Activated T-cell treated with anti-CD3 and anti-CD28 coated beads, Interleukin-2, amount 50 U/mL, for 48 hours (primary cell): ENCODE measurements around the gene MIER2.
"Not testable (repeated sequence)": the region's sequence is repeated elsewhere in the genome, so short reads cannot be mapped to it uniquely, and the experiment has no call there.

Source experiments
- DNase-seq, 2 experiments: peaks; one replicate each; pipeline ENCODE4 v3.0.0-alpha.2; 2020

The MIER2 gene

DNA sequence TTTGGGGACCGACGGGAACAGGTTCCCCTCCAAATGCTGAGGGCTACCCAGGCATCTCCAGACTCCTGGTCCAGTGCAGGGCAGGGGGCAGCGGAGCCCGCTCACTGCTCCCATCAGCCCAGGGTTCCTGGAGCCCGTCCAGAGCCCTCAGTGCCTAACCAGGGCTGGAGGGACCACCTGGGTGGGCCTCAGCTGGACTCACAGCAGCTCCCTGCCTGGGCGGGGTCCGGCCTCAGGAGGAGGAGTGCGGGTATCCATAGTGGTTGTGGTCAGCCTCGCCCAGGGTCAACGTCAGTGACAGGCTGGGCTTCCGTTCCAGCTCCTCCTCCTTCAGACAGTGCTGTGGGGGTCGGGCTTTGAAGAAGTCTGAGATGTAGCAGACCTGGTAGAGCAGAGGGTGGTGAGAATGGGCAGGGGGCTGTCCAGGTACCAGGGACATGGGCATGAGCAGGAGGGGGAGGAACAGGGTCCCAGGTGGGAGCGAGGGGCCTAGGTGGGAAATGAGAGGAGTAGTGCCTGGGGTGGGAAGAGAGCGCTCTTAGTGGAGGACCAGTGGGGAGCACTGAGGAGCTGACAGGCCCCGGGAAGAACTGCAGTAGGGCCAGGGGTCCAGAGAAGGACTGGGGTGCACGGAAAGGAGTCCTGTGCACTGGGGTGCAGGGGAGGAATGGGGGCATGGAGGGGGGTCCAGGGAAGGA is 63.3 kb downstream of the MIER2 start:
- DNase-seq = no peak

DNA sequence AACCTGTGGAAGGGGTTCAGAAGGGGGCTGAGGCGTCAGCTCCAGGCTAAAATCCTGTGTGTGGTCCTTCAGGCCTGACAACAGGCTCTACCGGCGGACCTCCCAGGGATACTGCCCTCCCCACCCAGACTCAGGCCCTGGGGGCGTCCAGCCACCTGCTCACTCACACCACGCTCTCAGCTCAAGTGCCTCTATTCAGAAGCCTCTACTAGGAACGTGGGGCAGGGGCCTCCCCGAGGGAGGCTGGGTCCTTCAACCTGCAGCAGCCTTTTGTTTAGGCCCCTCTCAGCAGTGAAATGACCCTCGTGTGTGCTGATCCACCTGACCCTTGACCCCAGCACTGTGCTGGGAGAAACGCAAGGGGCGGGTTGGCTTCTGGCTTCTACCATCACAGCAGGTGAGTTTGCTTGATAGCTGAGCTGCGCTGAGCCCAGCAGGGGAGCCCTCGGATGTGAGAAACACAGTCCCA is 64.0 kb downstream of the MIER2 start:
- DNase-seq = no peak

DNA sequence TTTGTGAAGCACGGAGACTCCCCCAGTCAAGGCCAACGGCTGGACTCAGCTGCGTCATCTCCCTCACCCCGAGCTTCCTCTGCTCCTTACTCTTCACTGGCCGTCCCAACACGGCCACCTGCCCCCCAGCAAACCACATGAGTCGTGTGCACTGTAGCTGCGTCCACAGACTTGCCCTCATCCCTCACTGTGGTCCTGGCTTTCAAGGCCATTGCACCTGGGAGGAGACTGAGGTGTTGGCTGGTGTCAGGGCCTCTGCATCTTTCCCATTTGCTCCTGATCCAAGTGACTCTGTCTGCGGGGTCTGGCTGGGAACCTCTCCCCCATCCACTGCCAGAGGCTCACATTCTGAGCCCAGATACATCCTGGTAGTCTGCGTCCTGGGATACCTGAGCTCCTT is 64.9 kb downstream of the MIER2 start:
- DNase-seq = no peak

DNA sequence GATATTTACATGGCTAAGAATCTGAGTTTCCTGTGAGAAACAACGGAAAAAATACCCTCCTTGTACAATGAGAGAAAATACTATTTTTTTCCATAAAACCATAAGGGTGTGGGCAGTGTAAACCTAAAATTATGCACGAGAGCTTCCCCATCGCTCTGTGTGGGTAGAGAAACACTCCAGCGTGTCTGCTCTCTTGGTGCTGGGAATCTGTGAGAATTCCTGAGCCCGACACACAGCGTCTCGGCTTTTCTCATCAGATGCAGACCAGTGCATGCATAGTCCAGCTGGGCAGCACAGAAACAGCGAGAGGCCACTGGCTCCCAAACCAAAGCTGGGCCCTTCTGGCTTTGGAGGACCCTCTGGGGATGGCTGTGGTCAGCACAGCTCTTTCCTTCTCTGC is 65.4 kb downstream of the MIER2 start:
- no peak for DNase-seq

DNA sequence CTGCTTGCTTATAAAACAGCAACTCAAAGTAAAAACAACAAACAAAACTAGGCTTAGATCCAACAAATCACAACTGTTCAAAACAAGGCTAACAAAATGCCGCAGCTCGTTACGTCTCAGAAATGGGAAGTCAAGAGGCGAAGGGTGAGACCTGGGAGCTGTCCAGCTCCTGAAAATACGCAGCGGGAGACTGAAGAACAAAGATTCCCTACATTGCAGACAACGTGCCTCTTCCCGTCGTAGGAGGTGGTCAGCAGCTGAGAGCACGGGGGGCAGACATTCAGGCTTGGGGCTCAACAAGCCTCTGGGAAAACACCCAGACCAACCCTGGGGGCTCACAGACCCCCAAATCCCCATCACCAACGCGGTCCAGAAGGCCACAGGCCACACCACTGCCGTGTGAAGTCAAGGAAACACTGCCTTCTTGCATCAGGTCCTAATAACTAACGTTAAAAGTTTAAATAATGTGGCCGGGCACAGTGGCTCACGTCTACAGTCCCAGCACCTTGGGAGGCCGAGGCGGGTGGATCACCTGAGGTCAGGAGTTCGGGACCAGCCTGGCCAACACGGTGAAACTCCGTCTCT is 66.9 kb downstream of the MIER2 start:
- DNase-seq = no peak

DNA sequence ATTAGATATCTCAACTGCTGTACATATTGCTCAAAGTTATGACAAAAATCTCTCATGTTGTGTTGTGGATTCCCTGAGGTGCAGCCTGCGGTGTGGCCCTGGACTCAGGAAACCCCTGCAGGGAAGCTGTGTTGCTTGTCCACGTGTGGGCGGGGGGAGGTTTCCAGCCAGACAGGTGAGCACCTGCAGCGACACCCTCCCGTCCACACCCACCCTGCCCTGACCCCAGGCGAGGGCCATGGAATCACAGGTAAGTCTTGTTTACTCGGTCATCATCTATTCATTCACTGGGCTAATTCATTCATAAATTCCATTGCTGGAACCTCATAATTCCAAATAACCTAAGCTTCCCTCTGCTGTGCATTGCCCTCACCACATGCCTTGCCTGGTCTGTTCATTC is 67.5 kb downstream of the MIER2 start:
- no peak for DNase-seq

DNA sequence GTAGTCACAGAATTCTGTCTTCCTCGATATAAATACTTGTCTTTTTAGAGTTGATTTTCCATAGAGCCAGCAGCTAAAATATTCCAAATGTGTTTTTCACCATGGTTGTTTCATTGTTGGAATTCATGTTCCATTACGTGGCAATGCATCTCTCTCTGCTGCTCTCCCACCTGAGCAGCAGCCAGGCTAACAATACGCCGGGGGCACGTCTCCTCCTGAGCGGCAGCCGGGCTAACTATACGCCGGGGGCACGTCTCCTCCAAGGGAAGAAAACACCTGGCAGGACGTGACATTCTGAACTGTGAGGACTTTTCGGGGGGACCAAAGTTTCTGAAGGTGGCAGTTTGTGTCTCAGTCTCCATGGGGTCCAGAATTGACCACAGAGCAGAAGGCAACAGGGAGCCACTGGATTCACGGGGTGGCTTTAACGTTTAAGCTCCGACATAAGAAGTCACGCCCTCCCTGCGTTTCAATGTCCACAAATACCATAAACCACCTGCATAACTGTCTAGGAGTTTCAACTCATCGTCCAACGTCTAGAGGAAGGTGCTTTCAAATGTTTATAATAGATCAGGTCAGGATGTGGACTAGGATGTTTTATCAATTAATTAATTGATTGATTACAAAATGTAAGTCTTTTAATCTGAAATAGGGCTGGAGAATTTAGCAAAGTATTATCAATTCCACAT is 68.5 kb downstream of the MIER2 start:
- no peak for DNase-seq

DNA sequence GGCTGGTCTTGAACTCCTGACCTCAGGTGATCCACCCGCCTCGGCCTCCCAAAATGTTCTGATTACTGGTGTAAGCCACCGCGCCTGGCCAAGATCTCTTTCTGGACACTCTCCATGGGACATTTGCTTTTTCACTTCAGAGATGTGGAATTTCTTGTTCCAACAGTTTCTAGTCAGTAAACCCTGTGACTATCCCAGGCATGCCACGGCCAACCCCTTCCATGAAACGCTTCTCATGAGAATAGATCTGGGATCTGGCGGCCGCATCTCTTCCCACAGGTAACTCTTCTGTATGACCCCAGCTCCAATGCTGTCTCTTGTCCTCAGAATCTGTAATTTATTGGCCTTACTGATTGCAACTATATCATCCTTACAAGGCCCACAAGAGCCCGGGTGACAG is 69.6 kb downstream of the MIER2 start:
- no peak for DNase-seq

DNA sequence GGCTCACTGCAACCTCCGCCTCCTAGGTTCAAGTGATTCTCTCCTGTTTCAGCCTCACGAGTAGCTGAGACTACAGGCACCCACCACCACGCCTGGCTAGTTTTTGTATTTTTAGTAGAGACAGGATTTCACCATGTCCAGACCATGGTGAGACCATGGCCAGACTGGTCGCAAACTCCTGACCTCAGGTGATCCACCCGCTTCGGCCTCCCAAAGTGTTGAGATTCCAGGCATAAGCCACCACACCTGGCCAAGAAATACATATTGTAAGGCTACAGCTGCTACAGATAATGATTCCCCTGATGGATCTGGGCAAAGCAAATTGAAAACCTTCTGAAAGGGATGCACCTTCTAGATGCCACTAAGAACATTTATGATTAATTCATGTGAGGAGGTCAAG is 71.2 kb downstream of the MIER2 start:
- DNase-seq = no peak

DNA sequence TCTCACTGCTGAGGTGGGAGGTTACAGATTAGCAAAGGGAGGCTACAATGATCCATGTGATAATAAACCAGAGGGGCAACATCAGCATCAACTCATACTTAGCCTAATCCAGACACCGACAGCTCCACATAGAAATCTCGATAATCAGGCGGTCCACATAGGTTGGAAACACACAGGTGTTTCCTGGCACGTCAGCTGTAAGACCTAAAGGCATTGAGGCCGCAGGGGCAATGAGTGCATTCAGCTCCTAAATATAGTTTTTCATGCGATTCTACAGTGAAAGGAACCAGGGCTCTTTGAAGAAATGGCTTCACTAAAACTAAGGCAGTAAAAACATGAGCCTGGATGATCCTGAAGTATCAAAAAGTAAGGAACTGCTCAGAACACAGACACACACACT is 72.7 kb downstream of the MIER2 start:
- no peak for DNase-seq

DNA sequence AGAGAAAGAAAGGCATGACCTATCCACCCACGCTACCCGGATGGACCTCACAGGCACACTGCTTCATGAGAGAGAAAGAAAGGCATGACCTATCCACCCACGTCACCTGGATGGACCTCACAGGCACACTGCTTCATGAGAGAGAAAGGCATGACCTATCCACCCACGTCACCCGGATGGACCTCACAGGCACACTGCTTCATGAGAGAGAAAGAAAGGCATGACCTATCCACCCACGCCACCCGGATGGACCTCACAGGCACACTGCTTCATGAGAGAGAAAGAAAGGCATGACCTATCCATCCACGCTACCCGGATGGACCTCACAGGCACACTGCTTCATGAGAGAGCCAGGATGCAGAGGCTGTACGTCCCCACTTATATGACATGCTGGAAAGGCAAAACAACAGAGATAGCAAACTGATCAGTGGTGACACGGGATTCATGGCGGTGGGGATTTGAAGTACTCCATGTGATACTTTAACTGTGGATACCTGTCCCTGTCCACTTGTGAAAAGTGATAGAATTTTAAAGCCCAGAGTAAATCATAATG is 73.8 kb downstream of the MIER2 start:
- not testable (repeated sequence) for DNase-seq

DNA sequence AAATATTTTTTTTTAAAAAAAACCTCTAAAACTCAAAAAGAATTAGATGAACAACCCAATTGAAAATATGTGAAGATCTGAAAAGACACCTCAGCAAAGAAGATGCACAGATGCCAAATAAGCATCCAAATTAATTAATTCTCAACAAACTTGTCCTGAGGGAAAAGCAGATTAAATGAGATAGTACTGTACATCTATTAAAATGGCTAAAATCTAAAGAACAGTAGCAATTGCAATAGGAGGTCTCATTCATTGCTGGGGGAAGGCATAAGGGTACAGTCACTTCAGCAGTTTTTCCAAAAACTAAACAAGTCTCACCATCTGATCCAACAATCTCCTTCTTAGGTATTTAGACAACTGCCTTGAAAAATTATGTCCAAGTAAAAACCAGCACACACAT is 75.4 kb downstream of the MIER2 start:
- DNase-seq = no peak

DNA sequence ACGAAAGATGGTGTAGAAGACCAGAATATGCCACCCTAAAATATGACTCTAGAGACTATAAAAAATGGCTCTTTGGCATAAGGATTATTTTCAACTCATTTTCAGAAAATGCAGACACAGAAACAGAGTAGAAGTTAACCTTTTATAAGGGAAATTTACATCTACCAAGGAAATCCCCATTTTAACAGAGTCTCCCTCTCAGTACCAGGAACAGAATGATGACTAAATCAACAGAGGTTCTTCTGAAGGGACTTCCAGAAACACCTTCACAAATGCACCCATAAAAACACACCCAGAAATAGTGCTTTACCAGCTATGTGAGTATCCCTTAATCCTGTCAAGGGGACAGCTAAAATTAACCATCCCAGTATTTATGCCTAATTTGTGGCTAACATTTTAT is 82.5 kb downstream of the MIER2 start:
- no peak for DNase-seq

DNA sequence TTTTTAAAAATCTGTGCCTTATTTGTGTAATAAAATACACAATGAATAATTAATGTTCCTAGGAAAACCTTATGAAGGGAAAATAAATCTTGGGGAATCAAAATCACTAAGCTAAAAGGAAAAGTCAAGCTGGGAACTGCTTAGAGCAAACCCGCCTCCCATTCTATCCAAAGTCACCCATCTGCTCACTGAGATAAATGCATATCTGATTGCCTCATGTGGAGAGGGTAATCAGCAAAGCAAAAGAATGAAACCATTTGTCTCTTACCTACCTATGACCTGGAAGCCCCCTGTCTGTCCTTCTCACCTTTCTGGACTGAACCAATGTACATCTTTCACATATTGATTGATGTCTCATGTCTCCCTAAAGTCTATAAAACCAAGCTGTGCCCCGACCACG is 87.8 kb downstream of the MIER2 start:
- DNase-seq = not testable (repeated sequence)
